ENCODE results near the gene SHROOM2.

SHROOM2 gene

GRCh38 chrX:9955506-9955905 is 169.3 kb downstream of the SHROOM2 start:
- DNase-seq = no peak

GRCh38 chrX:9957743-9958142 is 171.5 kb downstream of the SHROOM2 start:
- no peak for DNase-seq

- DNase-seq = no peak
Measured at GRCh38 chrX:9958183-9958582, 172.0 kb downstream of the SHROOM2 start.

GRCh38 chrX:9961750-9962149 is 175.5 kb downstream of the SHROOM2 start:
- no peak for DNase-seq

- no peak for DNase-seq
Measured at GRCh38 chrX:9966775-9967408, 180.7 kb downstream of the SHROOM2 start, which contains the start of gene CLDN34. TSS of gene CLDN34 (plus strand) at chrX:9967358. CDS start at chrX:9967358, 0 bp downstream.

- no peak for DNase-seq
Measured at GRCh38 chrX:9977635-9978034, 191.4 kb downstream of the SHROOM2 start.

GRCh38 chrX:9980401-9980800 is 194.2 kb downstream of the SHROOM2 start:
- DNase-seq = no peak

- no peak for DNase-seq
Measured at GRCh38 chrX:9980927-9981326, 194.7 kb downstream of the SHROOM2 start.

GRCh38 chrX:9983441-9983840 is 197.2 kb downstream of the SHROOM2 start:
- no peak for DNase-seq

- DNase-seq = no peak
Measured at GRCh38 chrX:9983846-9984245, 197.6 kb downstream of the SHROOM2 start.

- no peak for DNase-seq
Measured at GRCh38 chrX:9988762-9989161, 202.5 kb downstream of the SHROOM2 start.

GRCh38 chrX:9992061-9992460 is 205.8 kb downstream of the SHROOM2 start:
- DNase-seq = no peak

- DNase-seq = no peak
Measured at GRCh38 chrX:9992724-9993123, 206.5 kb downstream of the SHROOM2 start.

GRCh38 chrX:9995855-9996339 is 209.7 kb downstream of the SHROOM2 start:
- DNase-seq = peak; percentile 49

GRCh38 chrX:9997041-9997440 is 210.8 kb downstream of the SHROOM2 start:
- DNase-seq = no peak

- no peak for DNase-seq
Measured at GRCh38 chrX:9997524-9997923, 211.3 kb downstream of the SHROOM2 start.

Measured in activated gamma-delta T cell (primary cell).